Uterus (tissue), 2 donors: ENCODE data around the gene OTOG.

Source experiments
- POLR2A ChIP-seq, 2 donors: fragments of 450-650 bp; IDR thresholded peaks; one replicate each; pipeline ENCODE4 v1.6.1; 2016; ENCODE audit warnings: antibody characterized with exemption in 2 of 2, mild to moderate bottlenecking in 1 of 2, moderate library complexity in 1 of 2
- TF ChIP-seq, protein P1 (sequence below), 4 experiments: fragments of 200-600 bp in 2 of 4; fragments of 450-650 bp in 2 of 4; sonication (generic) in 2 of 4; IDR thresholded peaks; one replicate each; pipeline ENCODE4 v1.5.1; 2016 to 2019; ENCODE audit warnings: antibody characterized with exemption in 4 of 4, mild to moderate bottlenecking in 2 of 4, moderate library complexity in 1 of 4

GRCh38 chr11:17521106-17521900 lies 25.8 kb upstream of the OTOG start:
- TF ChIP-seq, protein P1, sequence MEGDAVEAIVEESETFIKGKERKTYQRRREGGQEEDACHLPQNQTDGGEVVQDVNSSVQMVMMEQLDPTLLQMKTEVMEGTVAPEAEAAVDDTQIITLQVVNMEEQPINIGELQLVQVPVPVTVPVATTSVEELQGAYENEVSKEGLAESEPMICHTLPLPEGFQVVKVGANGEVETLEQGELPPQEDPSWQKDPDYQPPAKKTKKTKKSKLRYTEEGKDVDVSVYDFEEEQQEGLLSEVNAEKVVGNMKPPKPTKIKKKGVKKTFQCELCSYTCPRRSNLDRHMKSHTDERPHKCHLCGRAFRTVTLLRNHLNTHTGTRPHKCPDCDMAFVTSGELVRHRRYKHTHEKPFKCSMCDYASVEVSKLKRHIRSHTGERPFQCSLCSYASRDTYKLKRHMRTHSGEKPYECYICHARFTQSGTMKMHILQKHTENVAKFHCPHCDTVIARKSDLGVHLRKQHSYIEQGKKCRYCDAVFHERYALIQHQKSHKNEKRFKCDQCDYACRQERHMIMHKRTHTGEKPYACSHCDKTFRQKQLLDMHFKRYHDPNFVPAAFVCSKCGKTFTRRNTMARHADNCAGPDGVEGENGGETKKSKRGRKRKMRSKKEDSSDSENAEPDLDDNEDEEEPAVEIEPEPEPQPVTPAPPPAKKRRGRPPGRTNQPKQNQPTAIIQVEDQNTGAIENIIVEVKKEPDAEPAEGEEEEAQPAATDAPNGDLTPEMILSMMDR (IDR thresholded peaks at IDR 0.05): no peak
- no peak for TF ChIP-seq POLR2A (IDR thresholded peaks at IDR 0.05)
